Thymus (tissue), 11 donors: Measurements from ENCODE around the gene RNF157. TPM values are rescaled to one million over a fixed set of nuclear protein-coding genes. Genes with fewer than 3 reads are reported as not detected.

ENCODE experiments used
- DNase-seq, 9 donors: peaks; one replicate each; pipeline ENCODE4 v3.0.0-alpha.2; 2013; ENCODE audit warnings: low spot score in 9 of 9, low read depth in 6 of 9, missing footprints in 1 of 9
- H3K27ac ChIP-seq, 2 donors: one replicate each; pipeline ENCODE4 v1.5.1; 2013; ENCODE audit warnings: control low read depth in 1 of 2, low read depth in 1 of 2, low read length in 1 of 2, mild to moderate bottlenecking in 1 of 2, moderate library complexity in 1 of 2
- H3K27me3 ChIP-seq, 2 donors: one replicate each; pipeline ENCODE4 v1.5.1; 2013; ENCODE audit warnings: low read length in 1 of 2; ENCODE audit not compliant: control insufficient read depth in 2 of 2, insufficient read depth in 1 of 2
- H3K36me3 ChIP-seq, 2 donors: one replicate each; pipeline ENCODE4 v1.5.1; 2013; ENCODE audit warnings: low read length in 1 of 2, mild to moderate bottlenecking in 1 of 2, moderate library complexity in 1 of 2; ENCODE audit not compliant: control insufficient read depth in 2 of 2, insufficient read depth in 2 of 2
- H3K4me1 ChIP-seq, 2 donors: one replicate each; pipeline ENCODE4 v1.5.1; 2013; ENCODE audit warnings: low read length in 2 of 2; ENCODE audit not compliant: control insufficient read depth in 2 of 2, insufficient read depth in 2 of 2
- H3K4me3 ChIP-seq, 2 donors: one replicate each; pipeline ENCODE4 v1.5.1; 2013; ENCODE audit warnings: low read length in 2 of 2, control low read depth in 1 of 2, mild to moderate bottlenecking in 1 of 2
- H3K9me3 ChIP-seq, 2 donors: one replicate each; pipeline ENCODE4 v1.5.1; 2013; ENCODE audit warnings: low read length in 1 of 2, mild to moderate bottlenecking in 1 of 2; ENCODE audit not compliant: control insufficient read depth in 2 of 2, insufficient read depth in 1 of 2
- WGBS: extraction: QIAGEN DNeasy Blood & Tissue Kit; methylation state at CpG from one replicate; pipeline ENCODE4 v1.1.7; 2013; 5-methylcytosine and 5-hydroxymethylcytosine counted together
- polyA plus RNA-seq: library from polyadenylated mRNA; stranded (reverse); fragments of 200-250 nt; gene quantifications from one replicate; pipeline ENCODE4 v1.2.3, GENCODE V29; 2013
- total RNA-seq: library from RNA; stranded (reverse); fragments of 120-200 nt; gene quantifications from one replicate; pipeline ENCODE4 v1.2.4, GENCODE V29; 2013
- donor health status: healthy.

Gene RNF157
- total and polyA plus RNA-seq, 2 donors = 0.61 to 1.6 TPM

GRCh38 chr17:76276461-76277299, 36.4 kb upstream of the RNF157 start:
- Histone ChIP-seq H3K27me3 (no peaks in the 10 kb centered on the region), H3K9me3 (no peaks in the 10 kb centered on the region), H3K4me3 (no peak overlapping the region), H3K4me1 (peaks cover 18 to 31% of the 10 kb centered on the region in 2 donors), H3K36me3 (no peaks in the 10 kb centered on the region), H3K27ac (no peak overlapping the region)
- 95% methylated on average over 19 of the region's 19 CpGs for WGBS
- no peak for DNase-seq

GRCh38 chr17:76276069-76276431, 35.8 kb upstream of the RNF157 start:
- DNase-seq = no peak
- 93% methylated on average over 11 of the region's 11 CpGs for WGBS
- Histone ChIP-seq H3K36me3 (peaks cover under 1 to 2% of the 10 kb centered on the region in 2 donors), H3K9me3 (no peaks in the 10 kb centered on the region), H3K4me3 (no peak overlapping the region), H3K27me3 (no peaks in the 10 kb centered on the region), H3K27ac (no peak overlapping the region), H3K4me1 (peaks cover 20 to 37% of the 10 kb centered on the region in 2 donors)

- Histone ChIP-seq H3K27ac (no peak overlapping the region), H3K27me3 (no peaks in the 10 kb centered on the region), H3K36me3 (peaks cover 5 to 8% of the 10 kb centered on the region in 2 donors), H3K4me1 (peaks cover 20 to 42% of the 10 kb centered on the region in 2 donors), H3K4me3 (no peak overlapping the region), H3K9me3 (no peaks in the 10 kb centered on the region)
- WGBS = 95% methylated on average over 22 of the region's 22 CpGs
- DNase-seq = no peak
Measured at GRCh38 chr17:76275382-76276068, 35.2 kb upstream of the RNF157 start.

- Histone ChIP-seq H3K9me3 (no peaks in the 10 kb centered on the region), H3K27ac (peak overlapping the region in 1 of 2 donors; percentile 26), H3K36me3 (peaks cover 13 to 18% of the 10 kb centered on the region in 2 donors), H3K27me3 (no peaks in the 10 kb centered on the region), H3K4me1 (peaks cover 20 to 54% of the 10 kb centered on the region in 2 donors), H3K4me3 (no peak overlapping the region)
- whole genome bisulfite sequencing = 94% methylated on average over 21 of the region's 21 CpGs
- no peak for DNase-seq
Measured at GRCh38 chr17:76274112-76274956, 34.0 kb upstream of the RNF157 start.

- WGBS = 95% methylated on average over 26 of the region's 26 CpGs
- Histone ChIP-seq H3K9me3 (peaks cover 0 to 4% of the 10 kb centered on the region in 2 donors), H3K36me3 (peaks cover 20 to 23% of the 10 kb centered on the region in 2 donors), H3K27me3 (no peaks in the 10 kb centered on the region), H3K4me1 (peaks cover 26 to 62% of the 10 kb centered on the region in 2 donors), H3K27ac (peak overlapping the region; percentile 27 to 78), H3K4me3 (no peak overlapping the region)
- no peak for DNase-seq
Measured at GRCh38 chr17:76273445-76274111, 33.3 kb upstream of the RNF157 start.

- 64% methylated on average over 19 of the region's 19 CpGs for WGBS
- Histone ChIP-seq H3K4me3 (peak overlapping the region; percentile 38 to 44), H3K36me3 (peaks cover 26 to 31% of the 10 kb centered on the region in 2 donors), H3K4me1 (peaks cover 34 to 70% of the 10 kb centered on the region in 2 donors), H3K9me3 (peaks cover 0 to 4% of the 10 kb centered on the region in 2 donors), H3K27me3 (no peaks in the 10 kb centered on the region), H3K27ac (peak overlapping the region; percentile 78 to 84)
- DNase-seq = peak in 1 of 9 donors; percentile 51
Measured at GRCh38 chr17:76272541-76273444, 32.5 kb upstream of the RNF157 start.

GRCh38 chr17:76271669-76272540, 31.6 kb upstream of the RNF157 start:
- 16% methylated on average over 38 of the region's 38 CpGs for WGBS
- no peaks in the 10 kb centered on the region for H3K27me3 ChIP-seq
- peaks cover 0 to 4% of the 10 kb centered on the region in 2 donors for H3K9me3 ChIP-seq
- peak overlapping the region; percentile 78 to 84 for H3K27ac ChIP-seq
- peak in 3 of 9 donors; percentile 51 to 76 (median 59) for DNase-seq
- H3K4me1 ChIP-seq = peaks cover 42 to 78% of the 10 kb centered on the region in 2 donors
- peaks cover 26 to 38% of the 10 kb centered on the region in 2 donors for H3K36me3 ChIP-seq
- H3K4me3 ChIP-seq = peak overlapping the region; percentile 38 to 44
